CD4-positive, alpha-beta memory T cell (primary cell): ENCODE measurements around the gene TIMM17A. TPM values are rescaled to one million over a fixed set of nuclear protein-coding genes. Genes with fewer than 3 reads are reported as not detected.
"Not testable (repeated sequence)": the region's sequence is repeated elsewhere in the genome, so short reads cannot be mapped to it uniquely, and the experiment has no call there.

Source experiments
- CTCF ChIA-PET: fragments of 350-600 bp; sonication (Branson Sonifier 250); formaldehyde crosslinking; loops from one replicate; lab custom pipeline; 2021; ENCODE audit warnings: inconsistent platforms; ENCODE audit not compliant: partially characterized antibody; lab: Charles Lee
- POLR2A ChIA-PET: fragments of 350-600 bp; sonication (Branson Sonifier 250); formaldehyde crosslinking; loops from one replicate; lab custom pipeline; 2021; ENCODE audit not compliant: partially characterized antibody; lab: Charles Lee
- DNase-seq, 5 donors: peaks; one replicate each; pipeline versions ENCODE4 v3.0.0 to v3.0.0-alpha.2; 2020 to 2022; ENCODE audit warnings: mixed read lengths in 1 of 5
- H3K27ac ChIP-seq: one replicate; pipeline ENCODE4 v1.7.0; 2013; ENCODE audit warnings: low read depth, low read length
- H3K27me3 ChIP-seq: 2 replicates; pipeline ENCODE4 v1.7.0; 2013; ENCODE audit warnings: mild to moderate bottlenecking, low read length, moderate library complexity; ENCODE audit not compliant: insufficient read depth
- H3K36me3 ChIP-seq: 2 replicates; pipeline ENCODE4 v1.7.0; 2013; ENCODE audit warnings: mild to moderate bottlenecking, low read length, moderate library complexity; ENCODE audit not compliant: insufficient read depth
- H3K4me1 ChIP-seq: 2 replicates; pipeline ENCODE4 v1.7.0; 2013; ENCODE audit warnings: mild to moderate bottlenecking, low read length, moderate library complexity; ENCODE audit not compliant: insufficient read depth
- H3K4me3 ChIP-seq, 2 donors: one replicate each; pipeline ENCODE4 v1.7.0; 2013; ENCODE audit warnings: low read length in 2 of 2, mild to moderate bottlenecking in 1 of 2
- H3K9me3 ChIP-seq, 2 donors: one replicate each; pipeline ENCODE4 v1.7.0; 2013; ENCODE audit warnings: low read length in 2 of 2, control low read depth in 1 of 2; ENCODE audit not compliant: control insufficient read depth in 1 of 2
- H3K27ac Mint-ChIP-seq, 7 donors: one replicate each; pipeline ENCODE4 v1.8.0; 2020 to 2021; ENCODE audit warnings: mixed read lengths in 7 of 7, mild to moderate bottlenecking in 6 of 7, inconsistent platforms in 3 of 7, moderate library complexity in 3 of 7
- H3K27me3 Mint-ChIP-seq, 2 donors: one replicate each; pipeline ENCODE4 v1.8.0; 2020 to 2021; ENCODE audit warnings: mixed read lengths in 2 of 2
- H3K36me3 Mint-ChIP-seq, 2 donors: one replicate each; pipeline ENCODE4 v1.8.0; 2020 to 2021; ENCODE audit warnings: mixed read lengths in 2 of 2, inconsistent platforms in 1 of 2, mild to moderate bottlenecking in 1 of 2
- H3K4me1 Mint-ChIP-seq, 4 donors: one replicate each; pipeline ENCODE4 v1.8.0; 2020 to 2021; ENCODE audit warnings: mixed read lengths in 4 of 4, mild to moderate bottlenecking in 1 of 4
- H3K4me3 Mint-ChIP-seq, 8 donors: one replicate each; pipeline ENCODE4 v1.8.0; 2020 to 2021; ENCODE audit warnings: mixed read lengths in 8 of 8, mild to moderate bottlenecking in 7 of 8, moderate library complexity in 6 of 8, inconsistent platforms in 3 of 8
- H3K9me3 Mint-ChIP-seq, 8 donors: one replicate each; pipeline ENCODE4 v1.8.0; 2020 to 2021; ENCODE audit warnings: mixed read lengths in 8 of 8, mild to moderate bottlenecking in 5 of 8, inconsistent platforms in 3 of 8, moderate library complexity in 1 of 8
- intact Hi-C: fragments of 100-400 bp; cut with micrococcal nuclease; formaldehyde crosslinking; loops from one replicate; pipeline ENCODE4 v1.15.1; 2023
- microRNA-seq: library from miRNA; unstranded; fragments of <30 nt; microRNA quantifications from one replicate; pipeline ENCODE4 v1.2.0, GENCODE V29; 2021; ENCODE audit warnings: borderline replicate concordance, borderline number of aligned reads, borderline microRNAs expressed, mixed read lengths
- polyA plus RNA-seq, 2 donors: library from polyadenylated mRNA; unstranded; fragments of 300-500 nt; fragmentation: Illumina TruSeq; gene quantifications; one replicate each; pipeline ENCODE4 v1.2.3, GENCODE V29; 2021
- total RNA-seq, 2 experiments: library from RNA; stranded (reverse); gene quantifications; one replicate each; pipeline ENCODE4 v1.2.3, GENCODE V29; 2021

TIMM17A gene
- total and polyA plus RNA-seq, 4 experiments from 2014 or later = 26.0 to 29.2 (median 27.8) TPM

- POLR2A ChIA-PET, H3K4me1 Mint-ChIP-seq, H3K4me3 Mint-ChIP-seq, H3K27ac Mint-ChIP-seq, H3K4me3 ChIP-seq, intact Hi-C loops, H3K36me3 ChIP-seq, H3K9me3 Mint-ChIP-seq, DNase-seq, H3K36me3 Mint-ChIP-seq, H3K27ac ChIP-seq, H3K4me1 ChIP-seq, CTCF ChIA-PET, H3K9me3 ChIP-seq, H3K27me3 ChIP-seq: not testable (repeated sequence)
- peaks cover 9 to 27% of the 10 kb centered on the region in 2 donors for H3K27me3 Mint-ChIP-seq
Measured at GRCh38 chr1:202019235-202019558, 63.9 kb downstream of the TIMM17A start.

Small RNAs within 50 kb of the gene (microRNA-seq; reads per million reads assigned to microRNA genes)
- gene MIR6740 = not detected

Other genes starting within 250 kb of the TIMM17A start
- 10 to 100 TPM; 41.2 to 42.7 TPM for gene IPO9, start 126.3 kb upstream of the TIMM17A start, total RNA-seq
- gene IPO9, start 126.3 kb upstream of the TIMM17A start, polyA plus RNA-seq = 10 to 100 TPM; 13.1 to 20.2 TPM
- gene SHISA4, start 66.6 kb upstream of the TIMM17A start, total RNA-seq = under 1 TPM; 0.58 to 0.94 TPM
- gene SHISA4, start 66.6 kb upstream of the TIMM17A start, polyA plus RNA-seq = under 1 TPM in 1 of 2 donors, not detected in 1; 0.59 TPM
- gene LMOD1, start 9.0 kb upstream of the TIMM17A start, total RNA-seq = not detected
- not detected for gene LMOD1, start 9.0 kb upstream of the TIMM17A start, polyA plus RNA-seq
- gene RNPEP, start 27.1 kb downstream of the TIMM17A start, total RNA-seq = 10 to 100 TPM; 25.9 to 29.1 TPM
- 10 to 100 TPM; 30.3 to 41.4 TPM for gene RNPEP, start 27.1 kb downstream of the TIMM17A start, polyA plus RNA-seq
- 1 to 10 TPM in 1 of 2 experiments, under 1 TPM in 1; 0.33 to 1.1 TPM for gene ELF3, start 55.1 kb downstream of the TIMM17A start, total RNA-seq
- under 1 TPM in 1 of 2 donors, not detected in 1; 0.17 TPM for gene ELF3, start 55.1 kb downstream of the TIMM17A start, polyA plus RNA-seq
- gene GPR37L1, start 167.4 kb downstream of the TIMM17A start, total RNA-seq = not detected
- gene GPR37L1, start 167.4 kb downstream of the TIMM17A start, polyA plus RNA-seq = under 1 TPM in 1 of 2 donors, not detected in 1; 0.07 TPM
- gene ARL8A, start 189.2 kb downstream of the TIMM17A start, total RNA-seq = 10 to 100 TPM; 48.1 to 55.0 TPM
- gene ARL8A, start 189.2 kb downstream of the TIMM17A start, polyA plus RNA-seq = 10 to 100 TPM in 1 of 2 donors, 1 to 10 TPM in 1; 7.1 to 10.8 TPM
- 10 to 100 TPM; 67.6 to 68.4 TPM for gene PTPN7, start 205.1 kb downstream of the TIMM17A start, total RNA-seq
- 10 to 100 TPM; 50.5 to 84.1 TPM for gene PTPN7, start 205.1 kb downstream of the TIMM17A start, polyA plus RNA-seq
- under 1 TPM in 1 of 2 experiments, not detected in 1; 0.17 TPM for gene LGR6, start 238.3 kb downstream of the TIMM17A start, total RNA-seq
- under 1 TPM; 0.16 to 0.33 TPM for gene LGR6, start 238.3 kb downstream of the TIMM17A start, polyA plus RNA-seq